ENCODE results near the gene CERS4. TPM values are rescaled to one million over a fixed set of nuclear protein-coding genes. Genes with fewer than 3 reads are reported as not detected.
"Not testable (repeated sequence)": the region's sequence is repeated elsewhere in the genome, so short reads cannot be mapped to it uniquely, and the experiment has no call there.

The CERS4 gene
- total RNA-seq, 1 donor from 2014 or later = 16.7 TPM

DNA sequence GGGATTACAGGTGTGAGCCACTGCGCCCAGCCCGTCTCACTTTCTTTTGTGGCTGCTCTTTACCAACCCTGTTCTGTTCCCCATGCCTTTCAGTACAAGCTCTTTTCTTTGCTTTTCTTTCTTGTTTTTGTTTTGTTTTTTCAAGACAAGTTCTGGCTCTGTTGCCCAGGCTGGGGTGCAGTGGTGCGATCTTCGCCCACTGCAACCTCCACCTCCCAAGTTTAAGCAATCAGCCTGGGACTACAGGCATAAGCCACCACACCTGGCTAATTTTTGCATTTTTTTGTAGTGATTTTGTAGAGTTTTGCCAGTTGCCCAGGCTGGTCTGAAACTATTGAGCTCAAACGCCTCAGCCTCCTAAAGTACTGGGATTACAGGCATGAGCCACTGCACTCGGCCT is 3.7 kb downstream of the CERS4 start:
- Mint-ChIP-seq H3K36me3 (ENCODE audit: unreplicated experiment) (no peaks in the 10 kb centered on the region), H3K27ac (ENCODE audit: unreplicated experiment) (no peak overlapping the region), H3K4me3 (ENCODE audit: unreplicated experiment) (no peak overlapping the region), H3K4me1 (ENCODE audit: unreplicated experiment) (peaks cover 15% of the 10 kb centered on the region), H3K9me3 (ENCODE audit: unreplicated experiment) (no peaks in the 10 kb centered on the region), H3K27me3 (ENCODE audit: unreplicated experiment) (peaks cover 11% of the 10 kb centered on the region)
- no peak for DNase-seq (ENCODE audit: extremely low spot score, unreplicated experiment)
- TF ChIP-seq CTCF (IDR thresholded peaks at IDR 0.05) = no peak

- Mint-ChIP-seq H3K36me3 (ENCODE audit: unreplicated experiment) (no peaks in the 10 kb centered on the region), H3K4me1 (ENCODE audit: unreplicated experiment) (peaks cover 7% of the 10 kb centered on the region), H3K27ac (ENCODE audit: unreplicated experiment) (no peak overlapping the region), H3K4me3 (ENCODE audit: unreplicated experiment) (no peak overlapping the region), H3K9me3 (ENCODE audit: unreplicated experiment) (no peaks in the 10 kb centered on the region), H3K27me3 (ENCODE audit: unreplicated experiment) (peaks cover 11% of the 10 kb centered on the region)
- no peak for TF ChIP-seq CTCF (IDR thresholded peaks at IDR 0.05)
- no peak for DNase-seq (ENCODE audit: extremely low spot score, unreplicated experiment)
Observed at GRCh38 chr19:8213827-8214672, 4.9 kb downstream of the CERS4 start.

DNA sequence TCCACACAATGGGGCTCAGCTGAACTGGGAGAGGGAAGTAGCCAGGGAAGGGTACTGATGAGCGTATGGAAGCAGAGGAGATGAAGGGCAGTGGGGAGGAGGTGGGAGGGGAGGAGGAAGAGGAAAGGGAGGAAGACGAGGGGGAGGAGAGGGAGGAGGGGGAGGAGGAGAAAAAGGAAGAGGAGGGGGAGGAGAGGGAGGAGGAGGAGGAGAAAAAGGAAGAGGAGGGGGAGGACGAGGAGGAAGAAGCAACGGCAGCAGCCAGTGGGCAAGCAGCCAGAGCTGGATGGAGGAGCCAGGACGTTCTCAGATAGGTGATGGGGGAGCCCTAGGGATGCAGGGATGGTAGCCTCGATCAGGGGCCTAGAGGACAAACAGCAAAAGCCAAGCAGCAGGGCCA is 5.6 kb downstream of the CERS4 start:
- Mint-ChIP-seq H3K9me3 (ENCODE audit: unreplicated experiment) (no peaks in the 10 kb centered on the region), H3K36me3 (ENCODE audit: unreplicated experiment) (no peaks in the 10 kb centered on the region), H3K4me3 (ENCODE audit: unreplicated experiment) (no peak overlapping the region), H3K4me1 (ENCODE audit: unreplicated experiment) (peaks cover 6% of the 10 kb centered on the region), H3K27me3 (ENCODE audit: unreplicated experiment) (peaks cover 10% of the 10 kb centered on the region), H3K27ac (ENCODE audit: unreplicated experiment) (no peak overlapping the region)
- no peak for TF ChIP-seq CTCF (IDR thresholded peaks at IDR 0.05)
- DNase-seq (ENCODE audit: extremely low spot score, unreplicated experiment) = no peak

DNA sequence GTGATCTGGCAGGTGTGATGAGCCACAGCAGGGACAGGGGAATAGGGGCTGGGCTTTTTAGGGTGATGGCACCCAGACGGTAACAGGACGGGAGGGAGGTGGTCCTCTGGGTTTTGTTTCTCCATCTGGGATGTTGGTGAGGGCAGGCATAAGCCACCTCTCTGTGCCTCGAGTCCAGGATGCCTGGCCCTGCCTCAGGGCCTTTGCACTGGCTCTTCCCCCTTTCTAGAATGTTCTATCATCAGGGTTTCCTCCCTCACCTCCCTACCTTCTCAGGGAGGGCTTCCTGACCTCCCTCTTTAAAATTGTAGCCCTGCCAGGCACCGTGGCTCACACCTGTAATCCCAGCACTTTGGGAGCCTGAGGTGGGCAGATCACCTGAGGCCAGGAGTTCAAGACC is 6.6 kb downstream of the CERS4 start:
- H3K4me1 Mint-ChIP-seq (ENCODE audit: unreplicated experiment) = no peaks in the 10 kb centered on the region
- peaks cover 3% of the 10 kb centered on the region for H3K27me3 Mint-ChIP-seq (ENCODE audit: unreplicated experiment)
- H3K36me3 Mint-ChIP-seq (ENCODE audit: unreplicated experiment) = no peaks in the 10 kb centered on the region
- no peak overlapping the region for H3K27ac Mint-ChIP-seq (ENCODE audit: unreplicated experiment)
- no peaks in the 10 kb centered on the region for H3K9me3 Mint-ChIP-seq (ENCODE audit: unreplicated experiment)
- DNase-seq (ENCODE audit: extremely low spot score, unreplicated experiment) = no peak
- TF ChIP-seq CTCF (IDR thresholded peaks at IDR 0.05) = no peak
- H3K4me3 Mint-ChIP-seq (ENCODE audit: unreplicated experiment) = no peak overlapping the region

DNA sequence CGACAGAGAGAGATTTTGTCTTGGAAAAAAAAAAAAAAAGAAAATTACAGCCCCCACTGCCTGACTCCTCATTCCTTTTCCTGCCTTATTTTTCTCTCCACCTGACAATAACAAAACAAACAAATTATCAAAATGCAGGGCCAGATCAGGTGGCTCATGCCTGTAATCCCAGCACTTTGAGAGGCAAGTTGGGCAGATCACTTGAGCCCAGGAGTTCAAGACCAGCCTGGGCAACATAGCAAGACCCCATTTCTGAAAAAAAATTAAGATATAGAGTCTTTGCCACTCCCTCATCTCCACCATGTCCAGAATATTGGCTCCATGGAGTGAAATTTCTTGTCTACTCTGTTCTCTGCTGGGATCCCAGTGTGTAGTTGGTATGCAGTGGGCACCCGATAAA is 7.2 kb downstream of the CERS4 start:
- no peak for DNase-seq (ENCODE audit: extremely low spot score, unreplicated experiment)
- no peak for TF ChIP-seq CTCF (IDR thresholded peaks at IDR 0.05)
- Mint-ChIP-seq H3K27ac (ENCODE audit: unreplicated experiment) (no peak overlapping the region), H3K4me1 (ENCODE audit: unreplicated experiment) (peaks cover 2% of the 10 kb centered on the region), H3K36me3 (ENCODE audit: unreplicated experiment) (no peaks in the 10 kb centered on the region), H3K27me3 (ENCODE audit: unreplicated experiment) (peaks cover 3% of the 10 kb centered on the region), H3K4me3 (ENCODE audit: unreplicated experiment) (no peak overlapping the region), H3K9me3 (ENCODE audit: unreplicated experiment) (no peaks in the 10 kb centered on the region)

DNA sequence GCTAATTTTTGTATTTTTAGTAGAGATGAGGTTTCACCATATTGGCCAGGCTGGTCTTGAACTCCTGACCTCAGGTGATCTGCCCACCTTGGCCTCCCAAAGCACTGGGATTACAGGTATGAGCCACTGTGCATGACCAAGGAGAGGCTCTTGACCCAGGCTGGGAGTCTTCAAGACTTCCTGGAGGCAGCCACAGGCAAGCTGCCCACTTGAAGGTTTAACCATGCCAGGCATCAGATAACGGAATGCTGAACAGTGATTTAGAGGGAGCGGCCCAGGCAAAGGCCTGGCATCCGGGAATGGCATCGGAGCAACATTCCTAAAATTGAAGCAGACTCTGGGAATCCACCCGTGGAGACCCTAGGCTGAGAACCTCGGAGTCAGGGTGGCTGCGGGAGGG is 9.0 kb downstream of the CERS4 start:
- not testable (repeated sequence) for H3K9me3 Mint-ChIP-seq (ENCODE audit: unreplicated experiment); H3K27me3 Mint-ChIP-seq (ENCODE audit: unreplicated experiment)

More for the DNA sequence above, 9.0 kb downstream of the CERS4 start:
- not testable (repeated sequence) for H3K27ac Mint-ChIP-seq (ENCODE audit: unreplicated experiment); H3K4me3 Mint-ChIP-seq (ENCODE audit: unreplicated experiment); H3K36me3 Mint-ChIP-seq (ENCODE audit: unreplicated experiment); H3K4me1 Mint-ChIP-seq (ENCODE audit: unreplicated experiment); DNase-seq (ENCODE audit: extremely low spot score, unreplicated experiment)
